Measurements from ENCODE around the gene COL25A1.

The COL25A1 gene

GRCh38 chr4:109290918-109291317, 11.5 kb downstream of the COL25A1 start:
- DNase-seq: no peak

DNA sequence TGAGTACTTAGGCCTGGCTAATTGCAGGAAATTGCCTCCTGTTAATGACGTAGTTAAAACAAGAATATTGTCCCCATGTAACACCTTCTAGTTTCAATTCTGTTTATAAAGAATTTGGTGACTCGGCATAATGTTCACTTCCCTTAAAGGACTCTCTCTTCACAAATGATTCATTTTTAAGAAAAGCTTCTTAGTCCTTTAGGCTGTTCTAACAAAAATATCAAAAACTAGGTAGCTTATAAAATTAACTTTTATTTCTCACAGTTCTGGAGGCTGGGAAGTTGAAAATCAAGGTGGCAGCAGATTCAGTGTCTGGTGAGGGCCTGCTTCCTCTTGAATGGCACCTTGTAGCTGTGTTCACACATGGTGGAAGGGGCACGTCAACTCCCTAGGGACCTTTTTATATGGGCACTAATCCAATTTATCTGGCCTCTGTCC, 23.8 kb downstream of the COL25A1 start:
- DNase-seq: no peak

- no peak for DNase-seq
These were observed 25.9 kb downstream of the COL25A1 start for GRCh38 chr4:109276482-109277095.

GRCh38 chr4:109275066-109275745, 27.3 kb downstream of the COL25A1 start:
- DNase-seq: no peak

GRCh38 chr4:109266891-109267290, 35.6 kb downstream of the COL25A1 start:
- no peak for DNase-seq

DNA sequence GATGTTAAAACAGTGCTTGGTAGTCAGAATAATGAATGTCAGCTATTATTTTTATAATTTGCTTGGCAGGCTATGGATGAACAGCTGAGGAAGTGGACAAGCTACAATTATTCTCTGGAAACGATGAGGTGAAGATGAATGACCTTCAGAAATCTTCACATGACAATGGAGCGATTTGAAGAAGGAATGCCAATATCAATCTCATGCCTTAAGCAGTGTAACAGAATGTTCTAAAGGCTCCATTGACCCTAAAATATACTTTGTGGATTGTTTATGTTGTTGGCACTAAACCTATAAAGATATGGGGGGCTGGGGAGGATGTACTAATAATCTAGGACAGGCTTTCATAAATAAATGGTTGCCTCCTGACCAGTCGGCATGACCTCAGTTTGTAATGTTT, 36.2 kb downstream of the COL25A1 start:
- no peak for DNase-seq

DNA sequence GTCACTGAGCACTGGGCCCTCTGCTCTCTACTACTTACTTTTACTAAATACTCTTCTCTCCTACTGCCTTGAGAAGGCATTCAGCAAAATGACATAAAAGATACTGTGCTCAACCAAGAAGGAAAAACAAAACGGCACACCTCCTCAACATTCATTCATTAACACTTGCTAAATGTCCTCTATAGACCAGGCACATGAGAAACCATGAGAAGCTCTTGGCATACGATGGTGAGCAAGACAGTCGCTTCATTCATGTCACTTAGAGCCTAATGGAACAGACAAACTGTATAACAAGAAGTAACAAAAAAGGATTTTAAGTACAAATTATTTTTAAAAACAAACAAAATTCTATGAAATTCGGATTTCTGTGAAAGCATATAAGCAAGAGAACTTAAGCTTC, 38.7 kb downstream of the COL25A1 start:
- DNase-seq: no peak

- no peak for DNase-seq
These were observed 45.6 kb downstream of the COL25A1 start for GRCh38 chr4:109256818-109257217.

GRCh38 chr4:109254845-109255244, 47.6 kb downstream of the COL25A1 start:
- no peak for DNase-seq

GRCh38 chr4:109251396-109251795, 51.1 kb downstream of the COL25A1 start:
- no peak for DNase-seq

- no peak for DNase-seq
These were observed 54.0 kb downstream of the COL25A1 start for GRCh38 chr4:109248322-109248900.

DNA sequence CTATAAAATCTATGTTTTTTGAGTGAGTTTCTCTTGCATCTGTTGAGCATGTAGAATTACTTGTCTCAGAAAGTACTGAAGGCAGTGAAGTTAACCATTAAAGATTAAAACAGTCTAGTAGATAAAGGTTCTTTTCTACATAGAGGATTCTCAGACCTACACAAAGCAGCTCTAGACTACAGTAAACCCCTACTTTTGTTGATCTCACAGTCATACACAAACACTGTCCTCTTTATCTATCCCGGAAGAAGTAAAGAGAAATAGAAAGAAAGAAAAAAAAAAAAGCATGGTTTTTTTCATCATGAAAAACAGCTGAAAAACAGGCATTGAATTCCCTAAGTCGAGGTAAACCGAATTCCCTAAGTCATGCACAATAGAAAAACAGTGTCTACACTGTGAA, 58.6 kb downstream of the COL25A1 start:
- no peak for DNase-seq

GRCh38 chr4:109238746-109239145, 63.7 kb downstream of the COL25A1 start:
- DNase-seq: no peak

DNA sequence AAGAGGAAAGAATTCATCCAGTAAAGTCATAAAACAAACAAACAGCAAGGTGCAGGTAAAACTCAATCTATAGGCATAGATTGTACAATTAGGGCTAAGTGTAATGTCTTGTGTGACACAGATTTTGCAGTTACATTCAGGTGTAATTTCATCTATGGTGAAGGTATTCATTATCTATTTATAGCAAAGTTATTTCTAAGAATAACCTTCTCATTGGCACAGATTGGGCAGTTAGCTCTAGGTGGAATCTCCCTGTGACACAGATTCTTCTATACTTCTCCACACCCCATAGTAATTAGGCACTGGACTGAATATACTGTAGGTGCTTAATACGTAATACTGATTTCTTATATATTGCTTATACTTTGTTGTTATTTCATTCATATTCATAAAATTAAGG, 66.8 kb downstream of the COL25A1 start:
- no peak for DNase-seq

DNA sequence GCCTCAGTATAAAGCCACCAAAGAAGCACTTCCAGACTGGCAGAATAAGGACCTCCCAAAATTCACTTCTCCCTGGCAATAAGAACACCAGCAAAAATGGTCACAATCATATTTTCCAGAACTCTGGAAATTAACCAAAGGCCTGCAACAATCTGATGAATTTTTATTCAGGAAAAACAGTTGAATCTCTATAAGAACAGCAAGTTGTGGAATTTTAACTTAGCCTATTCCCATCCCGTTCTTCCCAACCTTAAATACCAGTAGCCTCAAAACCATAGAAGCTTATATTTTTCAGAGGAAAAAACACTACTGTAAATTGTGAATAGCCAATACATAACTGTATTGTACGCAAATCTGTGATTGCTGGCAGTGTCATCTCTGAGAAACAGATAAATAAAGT, 67.9 kb downstream of the COL25A1 start:
- no peak for DNase-seq

DNA sequence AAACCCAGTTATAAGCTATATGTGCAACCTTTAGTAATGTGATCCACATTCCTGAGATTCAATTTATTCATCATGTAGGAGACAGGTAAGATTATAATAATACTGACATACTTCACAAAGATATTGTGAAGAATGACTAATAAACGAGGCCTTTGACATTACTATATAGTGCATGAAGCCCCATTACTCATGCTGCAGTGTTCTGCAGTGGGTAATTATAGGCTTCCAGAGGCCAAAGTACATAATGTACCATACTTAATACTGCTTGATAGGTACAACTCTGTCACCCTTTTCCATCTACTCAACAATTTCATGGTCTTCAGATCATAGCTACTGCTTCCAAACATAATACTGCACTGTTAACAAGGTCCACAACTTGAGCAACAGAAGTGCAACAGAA, 68.9 kb downstream of the COL25A1 start:
- DNase-seq: no peak

- no peak for DNase-seq
These were observed 69.8 kb downstream of the COL25A1 start for GRCh38 chr4:109232681-109233080.

- no peak for DNase-seq
These were observed 71.1 kb downstream of the COL25A1 start for GRCh38 chr4:109231331-109231730.

- DNase-seq: no peak
These were observed 73.4 kb downstream of the COL25A1 start for GRCh38 chr4:109229028-109229427.

DNA sequence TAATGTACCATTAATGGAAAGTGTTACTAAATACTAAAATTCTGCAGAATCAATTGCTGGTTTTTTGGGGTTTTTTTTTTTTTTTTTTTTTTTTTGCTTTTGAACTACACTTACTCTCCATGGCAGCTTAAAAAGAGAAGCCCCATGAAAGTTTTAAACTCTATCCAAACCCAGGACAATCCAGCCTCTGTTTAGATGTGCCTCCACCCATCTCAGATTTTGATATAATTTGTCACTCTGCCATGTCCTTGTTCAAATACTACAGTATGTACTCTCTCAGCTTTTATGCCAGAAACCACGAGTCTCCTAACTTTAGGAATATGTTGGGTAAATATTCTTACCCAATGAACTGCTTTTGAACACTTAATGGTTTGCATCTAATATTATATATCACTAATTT, 84.2 kb downstream of the COL25A1 start:
- no peak for DNase-seq

- no peak for DNase-seq
These were observed 86.3 kb downstream of the COL25A1 start for GRCh38 chr4:109216085-109216696.

DNA sequence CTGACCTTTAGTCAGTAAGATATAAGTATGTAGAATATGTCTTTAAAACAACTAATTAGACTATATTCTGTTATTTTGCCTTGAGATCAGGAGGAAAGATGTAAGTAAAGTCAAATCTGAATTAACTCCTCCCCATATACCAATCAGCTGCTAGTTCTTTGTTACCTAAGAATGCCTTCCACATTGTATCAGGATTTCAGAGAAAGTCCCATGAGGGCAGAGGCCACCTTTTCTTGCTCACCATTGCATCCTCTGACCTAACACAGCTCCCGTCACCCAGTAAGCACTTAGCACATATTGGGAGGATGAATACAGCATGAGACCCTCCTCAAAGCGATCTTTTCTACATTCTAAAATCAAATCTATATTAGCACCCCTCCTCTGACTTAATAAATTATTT, 87.0 kb downstream of the COL25A1 start:
- DNase-seq: no peak

- no peak for DNase-seq
These were observed 87.7 kb downstream of the COL25A1 start for GRCh38 chr4:109214622-109215301.

DNA sequence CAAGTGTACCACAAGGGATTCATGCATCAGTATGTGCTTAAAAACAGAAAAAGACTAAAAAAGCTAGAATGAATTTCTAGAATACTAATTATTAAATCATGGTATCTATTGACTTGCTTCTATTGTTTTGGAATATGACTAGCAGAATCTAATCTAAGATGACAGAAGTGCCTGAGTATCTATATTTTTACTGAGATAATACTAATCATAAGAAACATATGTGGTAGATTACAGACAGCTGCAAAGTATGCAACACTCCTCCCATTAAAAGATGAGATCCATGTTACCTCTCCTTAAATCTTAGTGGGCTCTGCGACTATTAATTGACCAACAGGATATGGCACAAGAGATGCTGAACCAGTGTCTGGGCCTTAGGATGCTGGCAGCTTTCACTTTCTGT, 89.4 kb downstream of the COL25A1 start:
- no peak for DNase-seq
